NCI-H2107 treated with DMSO at 0.1 percent for 48 hours (cell line): ENCODE results near the gene MLC1.

Experiments
- DNase-seq: peaks from one replicate; lab custom pipeline; 2025; ENCODE audit not compliant: unreplicated experiment; lab: John Stamatoyannopoulos, UW

The MLC1 gene

GRCh38 chr22:50085211-50085972 lies at the start of gene MLC1:
Gene MLC1 (minus strand): TSS chr22:50085426. CDS start chr22:50084902, 524 bp downstream.
- no peak for DNase-seq

- DNase-seq = no peak
These were observed 49.3 kb upstream of the MLC1 start for GRCh38 chr22:50134481-50134880.

- DNase-seq = no peak
These were observed 46.7 kb upstream of the MLC1 start for GRCh38 chr22:50131894-50132293.

GRCh38 chr22:50129121-50129736 lies 44.0 kb upstream of the MLC1 start:
- DNase-seq = peak; percentile 75

GRCh38 chr22:50125029-50125428 lies 39.8 kb upstream of the MLC1 start:
- DNase-seq = no peak

GRCh38 chr22:50123119-50123518 lies 37.9 kb upstream of the MLC1 start:
- no peak for DNase-seq

- DNase-seq = no peak
These were observed 36.0 kb upstream of the MLC1 start for GRCh38 chr22:50121202-50121740.

- peak; percentile 70 for DNase-seq
These were observed 34.6 kb upstream of the MLC1 start for GRCh38 chr22:50119768-50120251.

GRCh38 chr22:50119169-50119767 lies 34.0 kb upstream of the MLC1 start:
- no peak for DNase-seq

- DNase-seq = no peak
These were observed 33.4 kb upstream of the MLC1 start for GRCh38 chr22:50118557-50119168.

- no peak for DNase-seq
These were observed 32.9 kb upstream of the MLC1 start for GRCh38 chr22:50118129-50118528.

- no peak for DNase-seq
These were observed 32.0 kb upstream of the MLC1 start for GRCh38 chr22:50117168-50117762.

GRCh38 chr22:50115693-50116092 lies 30.5 kb upstream of the MLC1 start:
- no peak for DNase-seq

GRCh38 chr22:50114221-50115021 lies 29.2 kb upstream of the MLC1 start:
- DNase-seq = peak; percentile 54

GRCh38 chr22:50112151-50113118 lies 27.2 kb upstream of the MLC1 start:
- DNase-seq = no peak

GRCh38 chr22:50111056-50111455 lies 25.8 kb upstream of the MLC1 start:
- no peak for DNase-seq

GRCh38 chr22:50107529-50107928 lies 22.3 kb upstream of the MLC1 start:
- DNase-seq = no peak

GRCh38 chr22:50105208-50106100 lies 20.2 kb upstream of the MLC1 start:
- no peak for DNase-seq
